Testis (tissue), 3 donors: Measurements from ENCODE around the gene PRR5L. TPM values are rescaled to one million over a fixed set of nuclear protein-coding genes. Genes with fewer than 3 reads are reported as not detected.

Source experiments
- DNase-seq: peaks from one replicate; pipeline ENCODE4 v3.0.0-alpha.2; 2019
- H3K27ac ChIP-seq, 2 donors: fragments of 200-600 bp; sonication (generic); one replicate each; pipeline ENCODE4 v1.5.1; 2019
- H3K27me3 ChIP-seq: fragments of 200-600 bp; sonication (generic); one replicate; pipeline ENCODE4 v1.5.1; 2019
- H3K36me3 ChIP-seq: fragments of 200-600 bp; sonication (generic); one replicate; pipeline ENCODE4 v1.5.1; 2017; ENCODE audit warnings: low read depth; ENCODE audit errors: missing control alignments
- H3K4me1 ChIP-seq: fragments of 200-600 bp; sonication (generic); one replicate; pipeline ENCODE4 v1.5.1; 2019
- H3K4me3 ChIP-seq, 2 donors: fragments of 200-600 bp; sonication (generic); one replicate each; pipeline ENCODE4 v1.5.1; 2017 to 2019
- H3K9me3 ChIP-seq: fragments of 200-600 bp; sonication (generic); one replicate; pipeline ENCODE4 v1.5.1; 2017
- CTCF ChIP-seq, 3 experiments: fragments of 450-650 bp in 2 of 3; fragments of 200-600 bp in 1 of 3; sonication (generic) in 1 of 3; IDR thresholded peaks; one replicate each; pipeline ENCODE4 v1.5.1; 2016 to 2019; ENCODE audit warnings: antibody characterized with exemption in 3 of 3, mild to moderate bottlenecking in 2 of 3, moderate library complexity in 1 of 3
- POLR2A ChIP-seq: fragments of 450-650 bp; IDR thresholded peaks from one replicate; pipeline ENCODE4 v1.6.1; 2017; ENCODE audit warnings: antibody characterized with exemption, mild to moderate bottlenecking, moderate library complexity
- WGBS, 2 donors: methylation state at CpG; one replicate each; pipeline ENCODE4 v1.1.5; 2018; 5-methylcytosine and 5-hydroxymethylcytosine counted together
- intact Hi-C: fragments of 100-400 bp; cut with DNase I; formaldehyde crosslinking; loops from one replicate; pipeline ENCODE4 v1.15.1; 2023; ENCODE audit warnings: low total_unique reads
- polyA plus RNA-seq: library from polyadenylated mRNA; stranded (reverse); fragments of 350-450 nt; fragmentation: Illumina TruSeq; extraction: RNeasy Lipid Tissue Mini Kit (QIAGEN cat#74804); gene quantifications from one replicate; pipeline ENCODE4 v1.2.3, GENCODE V29; 2014; ENCODE audit warnings: low read depth, low replicate concordance; ENCODE audit not compliant: insufficient read depth
- total RNA-seq, 2 donors: library from RNA; depleted of rRNA; stranded (reverse); fragments of >200 nt; gene quantifications; one replicate each; pipeline ENCODE4 v1.2.3, GENCODE V29; 2016

Gene PRR5L
- total and polyA plus RNA-seq, 3 donors from 2014 or later, result 8.1 to 15.4 (median 14.7) TPM

DNA sequence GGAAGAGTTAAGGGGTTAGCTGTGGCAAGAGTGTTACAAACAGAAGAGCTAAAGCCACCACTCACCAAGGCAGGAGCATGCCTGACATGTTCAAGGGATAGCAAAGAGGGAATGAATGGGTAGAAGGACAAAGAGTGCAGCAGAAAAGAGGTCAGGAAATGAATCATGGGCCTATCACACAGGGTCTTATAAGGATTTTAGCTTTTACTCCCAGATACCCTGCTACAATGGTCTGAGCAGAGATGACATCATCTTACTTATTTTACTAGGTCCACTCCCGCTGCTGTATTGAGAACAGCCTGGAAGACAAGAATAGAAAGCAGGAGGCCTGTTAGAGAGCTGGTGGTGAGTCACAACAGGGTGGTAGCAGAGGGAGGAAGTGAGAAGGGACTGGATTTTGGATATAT, 204.2 kb downstream of the PRR5L start:
- Histone ChIP-seq H3K27me3 (no peaks in the 10 kb centered on the region), H3K4me1 (no peaks in the 10 kb centered on the region), H3K36me3 (no peaks in the 10 kb centered on the region), H3K4me3 (no peak overlapping the region), H3K27ac (no peak overlapping the region), H3K9me3 (no peaks in the 10 kb centered on the region)
- WGBS, 2 donors, result 53 to 86% methylated on average over 1 of the region's 1 CpG
- TF ChIP-seq POLR2A (no peak), CTCF (IDR thresholded peaks at IDR 0.05) (no peak)
- DNase-seq, result no peak
- intact Hi-C loops, result no loop called here

DNA sequence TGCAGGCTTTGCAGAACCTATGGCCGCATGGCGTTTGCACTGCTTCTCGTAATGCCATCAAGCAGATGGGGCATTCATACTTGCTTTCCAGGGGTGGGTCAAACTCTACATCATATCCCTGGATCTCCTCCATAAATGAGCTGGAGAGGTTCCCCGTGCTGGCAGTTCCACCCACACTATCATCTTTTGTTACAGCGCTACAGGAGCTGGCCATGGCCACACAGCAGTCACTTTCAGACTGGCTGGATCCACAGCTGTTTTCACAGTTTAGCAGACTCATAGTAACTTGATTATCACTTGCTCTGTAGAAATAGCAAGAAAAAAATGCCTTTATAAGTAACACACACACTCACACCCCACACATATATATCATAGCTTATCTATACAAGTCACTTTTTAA, 205.1 kb downstream of the PRR5L start:
- intact Hi-C loops, result no loop called here
- H3K27me3 ChIP-seq, result no peaks in the 10 kb centered on the region
- no peaks in the 10 kb centered on the region for H3K4me1 ChIP-seq
- DNase-seq, result no peak
- no peak for TF ChIP-seq POLR2A
- TF ChIP-seq CTCF (IDR thresholded peaks at IDR 0.05), result no peak
- no peaks in the 10 kb centered on the region for H3K9me3 ChIP-seq
- no peaks in the 10 kb centered on the region for H3K36me3 ChIP-seq
- no peak overlapping the region for H3K4me3 ChIP-seq
- WGBS, 2 donors, result 82 to 90% methylated on average over 5 of the region's 5 CpGs
- no peak overlapping the region for H3K27ac ChIP-seq

GRCh38 chr11:36507824-36508489, 211.9 kb downstream of the PRR5L start:
- no peaks in the 10 kb centered on the region for H3K36me3 ChIP-seq
- WGBS, 2 donors, result 25 to 35% methylated on average over 7 of the region's 7 CpGs
- H3K9me3 ChIP-seq, result no peaks in the 10 kb centered on the region
- H3K4me1 ChIP-seq, result peaks cover 4% of the 10 kb centered on the region
- peak overlapping the region; percentile 22 to 94 for H3K27ac ChIP-seq
- no peak for DNase-seq
- intact Hi-C loops, result no loop called here
- H3K27me3 ChIP-seq, result no peaks in the 10 kb centered on the region
- TF ChIP-seq CTCF (IDR thresholded peaks at IDR 0.05) (no peak), POLR2A (no peak)
- H3K4me3 ChIP-seq, result no peak overlapping the region

DNA sequence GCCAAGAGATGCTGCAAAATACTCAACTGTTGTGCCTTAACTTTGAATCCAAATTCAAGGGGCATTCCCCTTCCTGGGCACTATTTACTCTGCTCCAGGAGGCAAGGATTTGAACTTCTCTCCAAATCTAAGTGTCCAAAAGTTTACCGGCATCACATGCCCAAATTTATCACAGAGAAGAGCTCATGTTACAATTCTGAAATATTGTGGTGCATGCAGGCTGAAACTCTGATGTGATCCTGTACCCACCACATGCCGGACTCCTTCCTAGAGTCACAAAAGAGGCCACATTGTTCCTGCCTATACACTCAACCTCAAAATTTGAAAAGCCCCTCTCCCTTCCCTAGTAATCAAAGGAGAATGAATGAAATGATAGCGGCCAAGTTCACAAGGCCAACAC, 212.7 kb downstream of the PRR5L start:
- TF ChIP-seq CTCF (IDR thresholded peaks at IDR 0.05), result no peak
- H3K9me3 ChIP-seq, result no peaks in the 10 kb centered on the region
- H3K36me3 ChIP-seq, result no peaks in the 10 kb centered on the region
- no peak for DNase-seq
- H3K4me1 ChIP-seq, result peaks cover 4% of the 10 kb centered on the region
- H3K27ac ChIP-seq, result peak overlapping the region; percentile 81 to 94
- no peaks in the 10 kb centered on the region for H3K27me3 ChIP-seq
- peak overlapping the region; percentile 79 to 93 for H3K4me3 ChIP-seq
- intact Hi-C loops, result no loop called here
- WGBS, 2 donors, result 5 to 11% methylated on average over 3 of the region's 3 CpGs

DNA sequence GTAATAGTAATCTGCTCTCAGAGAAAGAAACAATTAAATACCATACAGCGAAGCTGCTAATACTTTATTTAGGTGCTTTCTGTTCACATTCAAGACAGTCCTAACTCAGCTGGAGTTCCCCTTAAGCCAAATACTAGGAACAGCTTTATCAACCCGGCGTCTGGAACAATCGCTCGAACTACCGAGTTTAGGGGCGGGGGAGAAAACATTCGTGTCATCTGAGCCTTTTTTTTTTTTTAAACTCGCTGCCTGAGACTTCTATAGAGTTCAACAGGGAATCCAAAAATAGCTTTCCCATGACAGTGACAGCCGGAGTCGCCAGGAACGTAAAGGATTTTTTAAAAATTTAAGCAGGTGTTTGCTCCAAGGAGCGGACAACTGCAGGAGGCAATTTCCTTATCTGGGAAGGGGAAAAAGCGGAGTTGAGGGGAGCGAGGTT, 213.1 kb downstream of the PRR5L start:
- DNase-seq, result peak; percentile 47
- H3K4me3 ChIP-seq, result peak overlapping the region; percentile 79 to 93
- intact Hi-C loops, result no loop called here
- H3K27me3 ChIP-seq, result no peaks in the 10 kb centered on the region
- no peaks in the 10 kb centered on the region for H3K36me3 ChIP-seq
- WGBS, 2 donors, result 0 to 1% methylated on average over 15 of the region's 15 CpGs
- no peak for TF ChIP-seq CTCF (IDR thresholded peaks at IDR 0.05)
- no peak for TF ChIP-seq POLR2A
- H3K27ac ChIP-seq, result peak overlapping the region; percentile 81 to 94
- H3K4me1 ChIP-seq, result peaks cover 4% of the 10 kb centered on the region
- H3K9me3 ChIP-seq, result no peaks in the 10 kb centered on the region
